GM19372 (cell line): ENCODE results near the gene IGSF22.
A peak's percentile ranks its signal among the peaks of the same experiment; 100 is the strongest.

Experiments
- ATAC-seq: cut with Tn5 transposase; IDR thresholded peaks from one replicate; pipeline ENCODE4 v1.9.1; 2021; ENCODE audit warnings: mild to moderate bottlenecking, low read depth, moderate library complexity; ENCODE audit not compliant: unreplicated experiment

Gene IGSF22

DNA sequence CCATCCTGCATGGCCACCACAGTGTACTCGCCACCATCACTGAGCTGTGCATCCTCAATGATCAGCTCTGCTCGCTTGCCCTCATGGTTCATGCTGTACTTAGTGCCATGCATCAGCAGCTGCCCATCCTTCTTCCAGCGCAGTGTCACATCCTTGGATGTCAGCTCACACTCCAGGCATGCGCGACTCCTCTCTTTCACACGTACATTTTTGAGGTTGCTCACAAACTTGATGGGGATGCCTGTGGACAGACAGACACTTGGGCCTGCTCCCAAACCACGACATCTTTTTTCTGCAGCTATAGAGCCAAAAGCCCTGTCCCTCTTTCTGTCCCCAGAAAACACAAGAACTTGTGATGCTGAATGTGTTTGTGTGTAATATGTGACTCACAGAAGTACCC lies 10.5 kb downstream of the IGSF22 start:
- no peak for ATAC-seq

DNA sequence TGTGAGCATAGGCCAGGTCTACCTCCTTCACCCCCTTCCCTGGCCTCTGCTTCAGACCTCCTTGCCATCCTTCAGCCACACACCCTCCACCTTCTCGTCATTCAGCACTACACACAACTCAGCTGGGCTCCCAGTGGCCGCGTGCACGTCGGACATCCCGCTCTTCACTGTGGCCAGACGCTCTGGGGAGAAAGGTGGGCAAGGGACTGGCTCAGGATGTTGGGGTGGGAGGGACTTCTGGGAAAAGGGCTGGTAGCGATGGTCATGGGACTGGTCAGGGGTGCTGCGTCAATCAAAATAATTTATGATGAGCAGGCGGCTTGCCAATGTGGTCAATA lies 11.6 kb downstream of the IGSF22 start:
- no peak for ATAC-seq

DNA sequence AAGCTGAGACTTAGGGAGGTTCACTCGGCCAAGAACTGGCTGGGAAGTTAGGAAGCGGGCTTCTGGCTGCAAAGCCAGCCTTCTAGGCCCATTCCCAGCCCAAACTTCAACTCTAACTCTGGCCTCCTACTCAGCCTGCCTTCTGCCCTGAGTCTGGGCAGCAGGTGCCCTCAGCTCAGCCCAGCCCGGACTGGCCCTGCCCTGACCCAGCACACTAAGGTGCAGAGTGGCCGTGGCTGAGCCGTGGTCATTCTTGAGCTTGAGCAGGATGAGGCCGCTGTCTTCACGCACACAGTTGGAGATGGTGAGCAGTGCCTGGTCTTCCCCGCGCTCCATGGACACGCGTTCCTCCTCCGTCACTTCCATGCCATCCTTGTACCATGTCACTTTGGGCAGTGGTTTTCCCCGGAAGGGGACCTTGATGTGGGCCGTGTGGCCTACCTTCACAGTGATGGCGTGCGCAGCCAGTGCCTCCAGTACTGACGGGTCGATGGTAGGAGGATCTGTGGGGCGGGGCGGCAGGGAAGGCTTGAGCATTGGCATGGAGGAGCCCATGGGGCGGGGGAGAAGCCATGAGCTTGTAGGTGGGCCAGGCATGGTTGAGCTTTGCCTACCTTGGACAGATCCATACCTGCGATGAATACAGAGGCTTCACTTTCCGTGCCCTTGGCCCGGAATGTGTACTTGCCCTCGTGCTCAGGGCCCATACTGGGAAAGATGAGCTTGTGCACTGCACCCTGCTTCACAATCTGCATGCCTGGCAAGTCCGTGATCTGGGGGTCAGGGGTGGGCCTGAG lies 12.1 kb downstream of the IGSF22 start:
- no peak for ATAC-seq

DNA sequence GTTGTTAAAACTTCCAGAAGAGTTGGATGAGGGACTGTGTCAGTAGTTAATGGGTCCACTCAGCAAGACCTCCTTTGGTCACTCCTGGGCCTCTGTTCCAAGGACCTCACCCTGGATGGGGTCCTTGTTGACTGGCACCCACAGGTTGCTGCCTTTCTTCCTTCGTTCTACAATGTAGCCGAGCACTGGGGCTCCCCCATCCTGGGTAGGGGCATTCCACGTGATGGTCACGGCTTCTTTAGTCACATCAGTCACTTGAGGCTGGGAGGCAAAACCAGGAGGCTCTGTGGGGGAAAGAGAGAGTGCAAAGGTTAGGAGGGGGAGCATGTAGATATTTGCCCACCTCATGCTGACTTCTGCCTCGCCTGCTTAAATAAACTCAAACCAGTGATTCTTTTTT lies 15.4 kb downstream of the IGSF22 start:
- ATAC-seq, result no peak

DNA sequence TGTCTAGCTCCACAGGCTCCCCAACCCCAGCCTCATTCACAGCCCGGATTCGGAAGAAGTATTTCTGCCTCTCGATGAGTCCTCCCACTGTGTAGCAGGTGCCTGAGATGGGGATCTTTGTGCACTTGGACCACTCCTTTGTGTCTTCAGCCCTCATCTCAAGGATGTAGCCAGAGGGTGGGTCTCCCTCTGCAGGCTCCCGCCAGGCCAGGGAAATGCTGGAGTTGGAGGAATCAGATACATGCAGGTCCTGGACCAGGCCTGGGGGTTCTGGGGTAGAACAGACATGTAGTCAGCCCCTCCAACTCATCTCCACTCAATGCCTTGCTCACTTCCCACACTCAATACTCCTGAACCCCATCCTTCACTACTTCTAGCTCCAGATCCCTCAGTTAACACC lies 16.6 kb downstream of the IGSF22 start:
- ATAC-seq, result no peak

DNA sequence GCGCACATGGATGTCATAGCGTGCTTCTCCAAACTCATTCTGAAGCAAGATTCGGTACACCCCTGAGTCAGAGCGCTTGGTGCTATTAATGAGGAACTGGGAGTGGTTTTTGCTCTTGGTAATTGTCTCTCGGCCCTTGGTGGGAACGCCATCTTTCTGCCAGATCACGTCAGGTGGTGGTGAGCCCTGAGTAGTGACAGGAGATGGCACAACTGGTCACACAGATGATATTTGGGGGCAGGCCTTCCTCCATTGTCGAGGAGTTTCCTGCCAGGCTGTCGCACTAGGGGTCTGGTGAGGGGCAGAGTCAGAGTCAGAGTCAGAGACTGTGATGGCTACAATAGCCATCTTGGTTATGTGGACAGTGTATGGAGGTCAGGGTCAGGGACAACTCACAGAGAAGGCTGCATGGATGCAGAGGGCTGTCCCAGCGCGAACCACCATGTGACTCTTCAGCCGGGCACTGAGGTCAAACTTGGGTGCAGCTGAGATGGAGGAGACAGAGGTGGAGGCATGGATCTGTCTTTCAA lies 18.1 kb downstream of the IGSF22 start:
- ATAC-seq, result no peak

DNA sequence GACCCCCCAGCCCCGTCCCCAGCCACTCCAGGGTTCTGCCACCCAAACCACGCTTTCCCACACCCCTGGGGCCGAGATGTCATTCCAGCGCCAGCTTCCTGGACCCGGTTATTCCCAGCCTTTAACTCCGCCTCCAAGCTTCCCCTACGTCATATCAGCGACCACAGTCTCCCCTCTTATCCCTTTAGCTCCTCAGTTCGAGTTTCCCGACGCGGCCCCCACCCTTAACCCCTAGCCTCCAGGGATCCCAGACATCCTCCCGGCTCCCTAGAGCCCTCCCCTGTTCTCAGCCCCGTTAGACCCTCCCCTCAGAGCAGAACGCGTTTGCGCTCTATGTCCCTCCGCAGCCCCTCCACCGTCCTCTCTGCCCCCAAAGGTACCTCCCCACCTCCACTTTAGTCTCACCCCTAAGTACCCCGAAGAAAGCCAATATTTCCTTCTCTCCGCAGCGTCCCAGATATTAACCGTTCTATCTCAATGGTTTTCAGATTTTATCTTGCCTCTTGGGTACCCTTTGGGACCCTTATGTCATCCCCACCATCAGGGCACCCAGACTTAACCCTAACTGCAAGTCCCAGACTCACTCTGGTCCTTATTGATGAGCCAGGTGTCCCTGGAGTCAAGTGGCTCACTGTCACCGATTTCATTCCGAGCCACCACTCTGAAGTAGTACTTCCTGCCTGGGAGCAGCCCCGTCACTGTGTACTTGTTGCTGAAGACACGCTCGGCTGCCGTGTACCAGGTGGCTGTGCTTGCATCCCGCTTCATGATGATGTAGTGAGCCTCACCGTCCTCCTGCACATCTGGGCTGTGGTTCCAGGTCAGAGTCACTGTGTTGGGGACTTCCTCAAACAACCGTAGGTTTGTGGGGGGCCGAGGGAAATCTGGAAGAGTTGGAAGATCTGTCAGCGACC lies 19.4 kb downstream of the IGSF22 start:
- ATAC-seq, result no peak

DNA sequence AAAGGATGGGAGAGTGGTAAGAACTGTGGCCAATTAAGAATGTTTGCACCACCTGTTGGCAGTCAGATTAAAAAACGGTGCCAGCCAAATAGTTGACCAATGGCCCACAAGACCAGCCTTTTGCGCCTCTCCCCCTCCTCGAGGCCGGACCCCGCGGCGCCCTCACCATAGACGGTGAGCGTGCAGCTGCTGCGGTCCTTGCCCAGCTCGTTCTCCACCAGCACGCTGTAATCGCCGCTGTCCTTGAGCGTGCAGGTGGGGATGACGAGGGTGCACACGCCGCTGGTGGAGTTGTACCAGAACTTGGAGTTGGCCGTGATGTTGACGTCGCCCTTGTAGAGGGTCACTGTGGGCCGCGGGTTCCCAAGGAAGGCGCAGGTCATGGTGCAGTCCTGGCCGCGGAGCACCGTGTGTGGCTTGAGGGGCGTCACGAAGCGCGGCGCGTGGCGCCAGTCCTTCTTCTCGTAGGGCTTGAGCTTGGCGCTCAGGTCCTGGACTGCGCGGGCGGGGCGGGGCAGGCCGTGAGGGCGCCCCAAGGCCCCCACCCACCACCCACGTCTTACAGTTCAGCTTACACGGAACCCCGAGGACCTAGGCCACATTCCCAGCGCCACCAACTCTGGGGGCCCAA lies 20.2 kb downstream of the IGSF22 start:
- no peak for ATAC-seq

DNA sequence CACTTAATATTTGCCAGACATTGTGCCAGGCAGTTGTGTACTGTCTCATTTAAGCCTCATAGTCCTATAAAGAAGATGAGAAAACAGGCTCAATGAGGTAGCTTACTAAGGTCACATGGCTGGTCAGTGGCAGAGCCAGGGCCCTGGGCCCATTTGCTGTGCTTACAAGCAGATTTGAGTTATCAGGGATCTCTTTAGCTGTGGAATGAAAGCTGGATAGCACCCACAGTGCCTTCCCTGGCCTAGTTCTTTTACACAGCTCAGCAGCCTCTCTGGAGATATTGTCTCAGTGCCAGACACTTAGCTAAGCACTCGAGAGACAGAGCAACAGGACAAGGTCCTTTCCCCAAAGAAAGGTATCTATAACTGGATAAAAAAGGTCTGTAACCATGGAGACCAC lies 21.3 kb downstream of the IGSF22 start:
- no peak for ATAC-seq

DNA sequence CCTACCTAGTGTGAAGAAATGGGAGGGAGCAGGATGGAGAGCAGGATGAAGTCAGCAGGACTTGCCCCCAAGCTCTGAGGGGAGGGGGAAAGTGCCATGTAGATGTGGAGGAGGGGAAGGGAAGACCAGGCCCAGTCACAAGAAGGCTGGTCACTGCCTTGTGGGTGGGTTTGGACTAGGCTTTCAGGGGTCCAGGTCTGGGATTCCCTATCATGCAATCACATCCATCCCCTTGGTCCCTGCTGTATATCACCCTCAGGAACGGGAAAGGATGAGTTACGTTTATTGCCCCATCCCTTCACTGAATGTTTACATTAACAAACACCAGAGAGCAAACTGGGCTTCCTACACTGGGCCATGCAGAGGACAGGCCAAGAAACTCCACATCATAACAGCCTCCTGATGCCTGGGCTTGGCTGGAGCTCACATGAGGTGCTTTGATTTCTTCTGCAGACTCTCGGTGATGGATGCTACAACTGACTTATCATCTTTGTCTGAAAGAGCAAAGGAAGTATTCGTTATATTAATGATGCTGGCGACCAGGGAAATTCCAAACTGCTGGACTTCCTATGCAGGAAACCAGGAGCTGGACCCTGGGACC lies 21.8 kb downstream of the IGSF22 start:
- no peak for ATAC-seq

DNA sequence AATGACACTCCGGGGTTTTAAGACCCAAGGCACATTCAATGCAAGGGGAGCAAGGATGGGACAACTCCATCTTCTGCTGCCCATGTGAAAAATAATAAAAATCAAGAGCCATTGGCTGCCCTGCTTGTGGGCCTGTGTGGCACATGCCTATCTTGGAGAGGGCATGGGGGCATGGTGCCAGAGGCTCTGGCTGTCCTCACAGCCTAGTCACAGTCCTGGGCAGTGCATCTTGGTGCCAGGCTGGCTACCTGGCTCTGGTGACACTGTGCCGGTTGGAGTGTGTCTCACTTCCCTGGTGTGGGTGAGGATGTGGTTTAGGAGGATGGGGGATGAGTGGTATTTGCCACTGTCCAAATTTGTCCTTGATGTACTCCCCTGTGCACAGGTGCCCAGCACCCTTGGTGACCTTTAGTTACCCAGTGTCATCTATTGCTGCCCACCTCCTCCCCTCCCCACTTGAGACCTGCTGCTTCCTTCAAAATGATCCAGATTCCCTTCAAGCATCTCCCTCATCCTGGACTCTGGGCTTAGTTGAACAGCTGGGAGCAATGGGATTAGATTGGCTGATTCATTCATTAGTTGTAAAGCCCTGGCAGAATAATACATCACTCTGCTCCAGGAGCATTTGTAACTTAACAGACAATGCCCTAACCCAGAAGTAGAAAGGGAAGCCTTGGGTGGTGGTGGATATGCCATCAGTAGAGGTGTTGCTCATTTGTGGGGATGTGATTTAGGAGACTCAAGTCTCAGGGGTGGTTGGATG lies 22.8 kb downstream of the IGSF22 start:
- ATAC-seq, result no peak

DNA sequence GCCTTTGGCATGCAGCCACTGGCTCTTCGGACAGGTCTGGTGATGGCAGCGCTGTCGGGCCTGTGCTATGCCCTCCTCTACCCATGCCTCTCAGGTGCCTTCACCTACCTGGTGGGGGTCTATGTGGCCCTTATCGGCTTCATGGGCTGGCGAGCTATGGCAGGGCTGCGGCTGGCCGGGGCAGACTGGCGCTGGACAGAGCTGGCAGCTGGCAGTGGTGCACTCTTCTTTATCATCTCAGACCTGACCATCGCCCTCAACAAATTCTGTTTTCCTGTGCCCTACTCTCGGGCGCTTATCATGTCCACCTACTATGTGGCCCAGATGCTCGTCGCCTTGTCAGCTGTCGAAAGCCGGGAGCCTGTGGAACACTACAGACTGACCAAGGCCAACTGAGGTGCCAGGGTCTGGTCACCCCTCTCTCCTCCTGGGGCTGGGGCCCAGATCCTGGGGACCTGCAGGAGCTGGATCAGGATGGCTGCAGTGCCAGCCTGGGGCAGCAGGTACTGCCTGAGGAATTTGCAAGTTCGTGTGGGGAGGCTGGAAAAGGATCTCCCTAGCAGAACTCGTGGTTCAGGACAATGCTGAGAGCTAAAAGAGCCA lies 24.3 kb downstream of the IGSF22 start:
- ATAC-seq, result no peak

DNA sequence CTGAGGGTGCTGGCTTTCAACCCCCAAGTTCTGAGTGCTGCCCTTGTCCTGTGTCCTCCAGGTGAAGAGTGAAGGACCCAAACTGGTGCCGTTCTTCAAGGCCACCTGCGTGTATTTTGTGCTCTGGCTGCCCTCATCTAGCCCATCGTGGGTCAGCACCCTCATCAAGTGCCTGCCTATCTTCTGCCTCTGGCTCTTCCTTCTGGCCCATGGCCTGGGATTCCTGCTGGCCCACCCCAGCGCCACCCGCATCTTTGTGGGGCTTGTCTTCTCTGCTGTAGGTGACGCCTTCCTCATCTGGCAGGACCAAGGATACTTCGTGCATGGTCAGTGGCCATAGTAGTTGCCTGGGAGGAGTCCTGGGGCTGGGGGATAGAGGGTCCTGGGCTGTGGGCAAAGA lies 25.1 kb downstream of the IGSF22 start:
- ATAC-seq, result no peak

DNA sequence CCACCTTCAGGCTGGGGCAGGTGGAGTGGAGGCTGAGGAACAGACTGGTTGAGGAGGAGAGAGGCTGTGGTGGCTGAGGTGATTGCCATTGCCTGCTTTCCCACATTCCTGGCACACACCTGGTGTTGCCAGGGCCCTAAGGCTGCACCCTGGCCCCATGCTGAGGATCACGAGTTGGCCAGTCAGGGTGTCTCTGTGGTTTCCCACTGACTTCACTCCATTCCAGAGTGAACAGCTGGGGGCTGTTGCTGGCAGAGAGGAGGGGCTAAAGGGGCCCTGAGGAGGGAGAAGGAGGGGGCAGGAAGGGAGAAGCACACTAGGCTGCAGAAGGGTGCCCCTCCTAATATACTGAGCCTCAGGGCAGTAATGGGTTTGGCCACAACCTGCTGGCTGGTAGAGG lies 25.6 kb downstream of the IGSF22 start:
- ATAC-seq, result no peak

DNA sequence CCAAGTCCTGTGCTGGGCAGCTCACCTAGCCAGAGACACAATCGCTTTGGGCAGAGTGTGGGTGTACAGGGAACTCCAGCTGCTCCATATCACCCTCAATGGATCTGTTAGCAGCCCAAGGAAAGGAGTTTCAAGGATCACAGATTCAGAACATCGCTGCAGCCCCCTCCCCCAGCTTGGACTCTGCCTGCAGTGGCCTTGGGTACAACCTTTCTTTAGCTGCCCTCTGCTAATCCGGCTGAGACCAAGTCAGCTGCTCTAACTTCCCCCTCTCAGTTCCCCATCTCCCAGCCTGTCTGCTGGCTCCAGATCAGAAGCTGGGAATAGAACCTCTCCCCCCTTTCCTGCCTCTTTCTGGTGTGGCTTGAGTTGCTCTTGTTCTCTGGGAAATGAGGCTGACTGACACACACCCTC lies 26.1 kb downstream of the IGSF22 start:
- no peak for ATAC-seq

DNA sequence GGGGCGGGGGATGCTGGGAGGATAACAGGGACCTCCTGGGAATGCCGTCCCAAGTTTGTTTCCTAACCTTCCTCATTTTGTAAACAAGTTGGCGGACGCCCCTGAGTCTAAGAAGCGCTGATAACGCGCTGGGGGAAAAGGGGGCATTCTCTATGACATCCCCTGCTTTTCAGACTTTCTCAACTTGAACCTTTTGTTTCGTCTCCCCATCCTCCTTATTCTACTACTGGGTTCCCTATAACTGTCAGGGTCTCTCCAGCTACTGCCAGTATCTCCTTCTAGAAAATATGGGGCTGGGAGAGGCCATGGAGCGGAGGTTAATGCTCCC lies 26.8 kb downstream of the IGSF22 start:
- ATAC-seq, result no peak

DNA sequence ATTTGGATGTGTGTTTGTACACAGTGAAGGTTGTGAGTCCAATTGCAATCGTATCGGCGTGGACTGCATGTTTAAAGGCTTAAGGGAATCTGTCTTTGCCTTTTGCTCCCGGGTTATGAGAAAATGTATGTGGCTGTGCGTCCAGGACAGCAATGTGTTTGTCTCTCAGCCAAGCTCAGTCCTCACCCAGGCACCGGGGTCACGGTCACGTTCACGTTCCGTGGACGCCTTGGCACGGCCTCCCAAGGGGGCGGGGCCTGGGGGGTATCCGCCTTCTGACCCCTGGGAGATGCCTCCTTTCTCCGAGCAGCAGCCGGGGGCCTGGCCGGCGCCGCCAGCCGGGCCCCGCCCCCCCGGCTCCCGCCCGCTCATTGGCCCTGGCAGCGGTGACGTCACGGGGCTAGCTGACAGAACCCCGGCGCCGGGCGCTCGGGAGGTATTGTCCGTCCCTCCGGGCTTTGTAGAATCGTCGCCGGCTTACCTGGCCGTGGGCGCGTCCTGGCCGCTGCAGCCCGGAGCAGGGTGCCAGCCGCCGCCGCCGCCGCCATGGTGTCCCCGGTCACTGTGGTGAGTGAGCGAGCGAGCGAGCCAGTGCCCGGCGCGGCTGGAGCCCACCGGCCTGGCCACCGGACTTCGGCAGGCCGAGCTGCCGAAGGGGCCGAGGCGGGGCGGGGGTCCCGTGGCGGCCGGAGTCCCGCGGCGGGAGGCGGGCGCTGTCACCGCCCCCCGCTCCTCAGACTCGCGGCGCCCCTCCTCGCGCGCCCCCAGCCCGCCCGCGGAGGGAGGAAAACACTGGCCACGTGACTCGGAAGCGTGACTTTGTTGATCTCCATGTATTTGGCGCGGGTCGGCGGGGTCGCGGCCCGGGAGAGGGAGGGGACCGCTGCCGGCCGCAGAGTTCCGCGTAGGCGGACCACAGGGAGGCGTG lies 27.4 kb downstream of the IGSF22 start, which contains the start of gene TMEM86A:
Gene TMEM86A (plus strand): TSS at position 439 of the 928 bp plus-strand sequence. CDS start 108 bp downstream, at position 547.
- peak; percentile 95 for ATAC-seq

DNA sequence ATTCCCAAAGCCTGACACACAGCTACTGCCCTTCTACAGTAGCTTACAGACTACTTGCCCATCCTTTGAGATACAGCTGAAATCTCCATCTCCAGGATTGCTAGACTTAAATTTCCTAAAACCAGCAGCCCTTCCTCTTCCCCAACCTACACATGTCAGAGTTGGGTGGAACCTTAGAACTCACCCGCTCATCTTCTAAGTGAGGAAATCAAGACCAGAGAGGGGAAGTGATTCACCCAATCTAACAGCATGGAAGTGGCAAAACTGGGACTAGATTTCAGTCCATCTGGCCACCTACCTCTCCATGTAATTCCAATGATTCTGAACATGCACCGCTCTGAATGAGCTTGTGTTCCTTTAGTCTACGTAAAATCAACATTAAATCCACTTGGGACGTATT lies 28.4 kb downstream of the IGSF22 start:
- ATAC-seq, result no peak
